GM12878 (cell line): ENCODE results near the gene ATOSB. TPM values are rescaled to one million over a fixed set of nuclear protein-coding genes. Genes with fewer than 3 reads are reported as not detected.

Experiments
- ETV6 ChIP-seq, 2 experiments: fragments of 450-650 bp in 1 of 2; IDR thresholded peaks in 1 of 2; conservative IDR thresholded peaks in 1 of 2; 2 replicates each; pipeline ENCODE4 v1.6.1; 2014; ENCODE audit warnings: antibody characterized with exemption in 1 of 2, borderline replicate concordance in 1 of 2, low read depth in 1 of 2, mild to moderate bottlenecking in 1 of 2, moderate library complexity in 1 of 2
- RB1 ChIP-seq: fragments of 450-650 bp; formaldehyde crosslinking; IDR thresholded peaks from 2 replicates; pipeline ENCODE4 v1.6.1; 2017; ENCODE audit warnings: mild to moderate bottlenecking, borderline replicate concordance
- RCOR1 ChIP-seq: conservative IDR thresholded peaks from 2 replicates; pipeline ENCODE4 v1.6.1; 2012; ENCODE audit warnings: low read depth, low read length, improper control_type of control experiment
- SUZ12 ChIP-seq: fragments of 200-600 bp; sonication (generic); IDR thresholded peaks from one replicate; pipeline ENCODE4 v1.6.1; 2018; ENCODE audit warnings: antibody characterized with exemption, mild to moderate bottlenecking; ENCODE audit not compliant: unreplicated experiment
- polyA plus RNA-seq, 11 experiments: library from polyadenylated mRNA; depleted of rRNA in 4 of 11; unstranded in 6 of 11; stranded (reverse) in 5 of 11; fragments of >200 nt; fragmentation: Nextera tagmentation in 4 of 11; fragmentation: Illumina TruSeq in 1 of 11; extraction: Ambion mirVana in 4 of 11; extraction: Trizol in 1 of 11; gene quantifications; 1 replicate in 1 of 11; 2 replicates in 10 of 11; pipeline versions ENCODE4 v1.2.1 to v1.2.3, GENCODE V29; 2011 to 2016; ENCODE audit warnings: inconsistent platforms in 2 of 11, missing spikeins in 2 of 11, low read depth in 1 of 11
- total RNA-seq, 4 experiments: library from RNA; depleted of rRNA in 3 of 4; stranded (reverse); fragments of >200 nt in 3 of 4; fragmentation: Illumina TruSeq in 1 of 4; extraction: Trizol in 1 of 4; gene quantifications; 2 replicates each; pipeline versions ENCODE4 v1.2.1 to v1.2.3, GENCODE V29; 2013 to 2021
- TF ChIP-seq, protein P1 (sequence below): fragments of 450-650 bp; IDR thresholded peaks from 2 replicates; pipeline ENCODE4 v1.6.1; 2017; ENCODE audit warnings: mild to moderate bottlenecking, moderate library complexity

Gene ATOSB
- total and polyA plus RNA-seq, 10 of the 15 experiments (the other 5 are each of a cell fraction or from before 2014, with no cell fraction given), result 0.60 to 5.4 (median 2.5) TPM

DNA sequence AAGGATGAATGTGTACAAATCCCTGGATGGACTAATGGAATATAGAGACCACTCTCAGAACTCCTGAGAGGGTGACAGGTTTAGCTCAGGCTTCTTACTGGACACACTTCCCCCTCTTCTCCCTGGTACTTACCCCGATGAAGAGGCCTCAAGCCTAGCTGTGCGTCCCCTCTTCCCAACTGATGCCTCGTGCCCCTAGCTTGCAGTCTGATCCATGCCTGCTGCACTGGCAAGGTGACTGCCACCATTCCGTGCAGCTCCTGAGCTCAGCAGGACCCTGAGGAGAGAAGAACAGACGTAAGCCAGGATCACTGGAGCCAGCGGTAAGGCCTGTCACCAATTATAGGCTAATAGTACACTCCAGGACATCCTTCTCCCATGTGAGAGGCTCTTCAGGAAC is 7.2 kb downstream of the ATOSB start (continued):
- TF ChIP-seq RB1, result no peak
- TF ChIP-seq, protein P1, sequence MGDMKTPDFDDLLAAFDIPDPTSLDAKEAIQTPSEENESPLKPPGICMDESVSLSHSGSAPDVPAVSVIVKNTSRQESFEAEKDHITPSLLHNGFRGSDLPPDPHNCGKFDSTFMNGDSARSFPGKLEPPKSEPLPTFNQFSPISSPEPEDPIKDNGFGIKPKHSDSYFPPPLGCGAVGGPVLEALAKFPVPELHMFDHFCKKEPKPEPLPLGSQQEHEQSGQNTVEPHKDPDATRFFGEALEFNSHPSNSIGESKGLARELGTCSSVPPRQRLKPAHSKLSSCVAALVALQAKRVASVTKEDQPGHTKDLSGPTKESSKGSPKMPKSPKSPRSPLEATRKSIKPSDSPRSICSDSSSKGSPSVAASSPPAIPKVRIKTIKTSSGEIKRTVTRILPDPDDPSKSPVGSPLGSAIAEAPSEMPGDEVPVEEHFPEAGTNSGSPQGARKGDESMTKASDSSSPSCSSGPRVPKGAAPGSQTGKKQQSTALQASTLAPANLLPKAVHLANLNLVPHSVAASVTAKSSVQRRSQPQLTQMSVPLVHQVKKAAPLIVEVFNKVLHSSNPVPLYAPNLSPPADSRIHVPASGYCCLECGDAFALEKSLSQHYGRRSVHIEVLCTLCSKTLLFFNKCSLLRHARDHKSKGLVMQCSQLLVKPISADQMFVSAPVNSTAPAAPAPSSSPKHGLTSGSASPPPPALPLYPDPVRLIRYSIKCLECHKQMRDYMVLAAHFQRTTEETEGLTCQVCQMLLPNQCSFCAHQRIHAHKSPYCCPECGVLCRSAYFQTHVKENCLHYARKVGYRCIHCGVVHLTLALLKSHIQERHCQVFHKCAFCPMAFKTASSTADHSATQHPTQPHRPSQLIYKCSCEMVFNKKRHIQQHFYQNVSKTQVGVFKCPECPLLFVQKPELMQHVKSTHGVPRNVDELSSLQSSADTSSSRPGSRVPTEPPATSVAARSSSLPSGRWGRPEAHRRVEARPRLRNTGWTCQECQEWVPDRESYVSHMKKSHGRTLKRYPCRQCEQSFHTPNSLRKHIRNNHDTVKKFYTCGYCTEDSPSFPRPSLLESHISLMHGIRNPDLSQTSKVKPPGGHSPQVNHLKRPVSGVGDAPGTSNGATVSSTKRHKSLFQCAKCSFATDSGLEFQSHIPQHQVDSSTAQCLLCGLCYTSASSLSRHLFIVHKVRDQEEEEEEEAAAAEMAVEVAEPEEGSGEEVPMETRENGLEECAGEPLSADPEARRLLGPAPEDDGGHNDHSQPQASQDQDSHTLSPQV, result no peak
- TF ChIP-seq SUZ12, result no peak
- no peak for TF ChIP-seq ETV6 (conservative IDR thresholded peaks at IDR 0.05 in 1 of 2, IDR thresholded peaks at IDR 0.05 in 1 of 2; ENCODE audit: borderline replicate concordance in 1 of 2, low read depth in 1 of 2)
- TF ChIP-seq RCOR1, result no peak
